ENCODE measurements around the gene ADGRV1. TPM values are rescaled to one million over a fixed set of nuclear protein-coding genes. Genes with fewer than 3 reads are reported as not detected.

The ADGRV1 gene
- polyA plus RNA-seq, 3 donors: 0.18 to 0.33 TPM; not detected in 1

DNA sequence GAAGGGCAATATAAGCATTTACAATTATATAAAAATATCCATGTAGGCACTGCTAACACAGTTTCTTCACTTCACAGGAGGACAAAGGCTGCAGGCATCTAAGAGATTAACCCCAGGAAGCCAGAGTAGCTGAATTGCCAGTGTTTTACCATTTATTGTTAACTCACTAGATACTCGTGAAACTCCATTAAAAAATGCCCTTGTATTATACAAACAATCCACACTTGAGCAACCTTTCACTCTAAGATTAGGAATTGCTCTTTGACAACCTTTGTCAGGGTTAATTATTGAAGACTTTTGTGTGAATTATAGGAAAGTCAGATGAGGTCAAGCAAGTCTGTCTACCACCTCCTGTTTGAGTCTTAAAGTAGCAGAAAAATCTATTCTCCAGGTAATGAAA is 317.8 kb downstream of the ADGRV1 start:
- Histone ChIP-seq H2AFZ (ENCODE audit: insufficient read depth, low read depth, low read length, poor library complexity, severe bottlenecking) (no peak overlapping the region), H3K27me3 (ENCODE audit: control insufficient read depth in 2 of 2, insufficient read depth in 2 of 2, low read length in 2 of 2) (no peaks in the 10 kb centered on the region), H3K9ac (ENCODE audit: insufficient read depth, low read length, poor library complexity, severe bottlenecking) (no peak overlapping the region), H3K4me2 (replicated peaks; ENCODE audit: extremely low read depth, low read length, poor library complexity, severe bottlenecking) (no peak overlapping the region), H4K20me1 (ENCODE audit: insufficient read depth, low read length) (no peaks in the 10 kb centered on the region), H3K4me1 (ENCODE audit: control insufficient read depth in 1 of 2, insufficient read depth in 2 of 2, low read length in 2 of 2) (peaks cover 0 to 8% of the 10 kb centered on the region in 2 donors), H3K36me3 (replicated peaks in 1 of 2; ENCODE audit: control insufficient read depth in 1 of 2, insufficient read depth in 2 of 2, low read length in 2 of 2) (no peaks in the 10 kb centered on the region), H3K79me2 (ENCODE audit: insufficient read depth, low read length) (no peaks in the 10 kb centered on the region), H3K9me3 (replicated peaks in 1 of 2; ENCODE audit: control insufficient read depth in 1 of 2, insufficient read depth in 1 of 2, low read length in 2 of 2) (no peaks in the 10 kb centered on the region), H3K4me3 (replicated peaks in 1 of 3; ENCODE audit: low read depth in 2 of 3, low read length in 3 of 3) (no peak overlapping the region), H3K27ac (ENCODE audit: low read depth in 1 of 2, low read length in 2 of 2) (no peak overlapping the region)
- Mint-ChIP-seq H3K9me3 (no peaks in the 10 kb centered on the region), H3K27me3 (ENCODE audit: low read depth in 3 of 3) (peaks cover 0 to 1% (median 0%) of the 10 kb centered on the region in 3 donors), H3K27ac (no peak overlapping the region), H3K4me1 (peaks cover 22% of the 10 kb centered on the region), H3K36me3 (no peaks in the 10 kb centered on the region), H3K4me3 (no peak overlapping the region)
- no CpG with 5 or more reads among the region's 1 CpG for WGBS (ENCODE audit: insufficient coverage)
- TF ChIP-seq CTCF (IDR thresholded peaks at IDR 0.05): no peak
- intact Hi-C loops (cut with micrococcal nuclease): no loop called here
- no peak for DNase-seq

DNA sequence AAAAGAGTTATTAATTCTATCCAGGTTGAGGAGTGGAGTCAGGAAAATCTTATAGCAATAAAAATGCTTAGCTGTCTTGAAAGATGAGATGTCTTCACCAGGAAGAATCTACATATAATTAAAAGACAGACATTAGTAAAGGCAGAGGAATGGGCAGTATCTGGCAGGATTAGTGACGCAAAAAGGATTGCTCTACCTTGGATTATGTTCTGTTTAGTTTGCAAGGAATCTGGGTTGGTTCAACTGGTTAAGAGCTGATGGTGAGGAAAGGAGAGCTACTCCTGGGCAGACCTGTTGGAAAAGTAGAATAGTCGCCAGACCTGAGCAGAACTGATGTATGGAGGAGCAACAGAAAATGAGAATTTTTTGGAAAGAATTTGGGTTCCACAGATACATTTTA is 318.5 kb downstream of the ADGRV1 start:
- no peaks in the 10 kb centered on the region for H3K36me3 Mint-ChIP-seq
- Histone ChIP-seq H3K4me1 (ENCODE audit: control insufficient read depth in 1 of 2, insufficient read depth in 2 of 2, low read length in 2 of 2) (peaks cover 0 to 8% of the 10 kb centered on the region in 2 donors), H3K4me3 (replicated peaks in 1 of 3; ENCODE audit: low read depth in 2 of 3, low read length in 3 of 3) (no peak overlapping the region), H2AFZ (ENCODE audit: insufficient read depth, low read depth, low read length, poor library complexity, severe bottlenecking) (no peak overlapping the region), H3K4me2 (replicated peaks; ENCODE audit: extremely low read depth, low read length, poor library complexity, severe bottlenecking) (no peak overlapping the region), H3K27me3 (ENCODE audit: control insufficient read depth in 2 of 2, insufficient read depth in 2 of 2, low read length in 2 of 2) (no peaks in the 10 kb centered on the region), H3K9me3 (replicated peaks in 1 of 2; ENCODE audit: control insufficient read depth in 1 of 2, insufficient read depth in 1 of 2, low read length in 2 of 2) (no peaks in the 10 kb centered on the region), H3K9ac (ENCODE audit: insufficient read depth, low read length, poor library complexity, severe bottlenecking) (no peak overlapping the region), H3K36me3 (replicated peaks in 1 of 2; ENCODE audit: control insufficient read depth in 1 of 2, insufficient read depth in 2 of 2, low read length in 2 of 2) (no peaks in the 10 kb centered on the region), H4K20me1 (ENCODE audit: insufficient read depth, low read length) (no peaks in the 10 kb centered on the region), H3K79me2 (ENCODE audit: insufficient read depth, low read length) (no peaks in the 10 kb centered on the region), H3K27ac (ENCODE audit: low read depth in 1 of 2, low read length in 2 of 2) (no peak overlapping the region)
- no peak for DNase-seq
- no peak for TF ChIP-seq CTCF (IDR thresholded peaks at IDR 0.05)
- no peak overlapping the region for H3K27ac Mint-ChIP-seq
- no peak overlapping the region for H3K4me3 Mint-ChIP-seq
- H3K27me3 Mint-ChIP-seq (ENCODE audit: low read depth in 3 of 3): peaks cover 0 to 1% (median 0%) of the 10 kb centered on the region in 3 donors
- intact Hi-C loops (cut with micrococcal nuclease): no loop called here
- 95% methylated on average over 2 of the region's 2 CpGs for WGBS (ENCODE audit: insufficient coverage)
- peaks cover 18% of the 10 kb centered on the region for H3K4me1 Mint-ChIP-seq
- no peaks in the 10 kb centered on the region for H3K9me3 Mint-ChIP-seq

Data from CD14-positive monocyte (primary cell).